ENCODE data around the gene STING1. TPM values are rescaled to one million over a fixed set of nuclear protein-coding genes. Genes with fewer than 3 reads are reported as not detected.
"Not testable (repeated sequence)": the region's sequence is repeated elsewhere in the genome, so short reads cannot be mapped to it uniquely, and the experiment has no call there.

Gene STING1
- polyA plus RNA-seq, 1 experiment = 194 TPM

GRCh38 chr5:139514486-139514856, 31.9 kb upstream of the STING1 start:
- CTCF ChIA-PET = interaction anchor here (0.8 to 7.9 kb wide), 17 partner anchors 9 to 111 kb away, joined by 3 to 232 read pairs (median 10); partner anchors contain the start of genes DNAJC18, SPATA24 and STING1

DNA sequence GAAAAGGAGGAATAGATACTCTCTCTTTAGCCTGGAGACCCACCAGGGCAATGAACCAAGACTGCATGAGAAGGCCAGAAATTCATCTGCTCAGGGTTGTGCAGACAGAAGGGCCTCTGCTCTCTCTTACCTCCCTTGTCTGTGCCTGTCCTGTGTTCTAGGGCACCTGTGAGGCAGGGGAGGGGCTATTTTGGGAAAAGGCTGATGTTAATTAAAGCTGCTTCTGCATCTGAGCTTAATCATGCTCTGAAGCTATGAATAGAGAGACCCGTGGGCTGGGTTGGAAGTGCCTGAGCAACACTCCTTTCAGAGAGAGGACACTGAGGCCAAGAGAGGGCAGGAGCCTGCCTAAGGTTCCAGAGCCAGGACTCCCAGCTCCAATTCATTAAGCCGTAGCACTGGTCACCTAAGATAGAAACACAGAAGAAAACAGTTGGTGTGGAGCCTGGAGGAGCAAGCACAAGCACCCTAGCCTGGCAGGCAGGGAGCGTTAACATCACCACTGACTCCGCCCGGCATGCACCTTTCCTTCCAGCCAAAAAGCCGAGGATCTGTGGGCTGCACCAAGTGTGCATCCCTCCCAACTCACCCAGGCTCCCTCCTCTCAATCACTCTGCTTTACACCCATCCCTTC, 31.4 kb upstream of the STING1 start:
- DNase-seq (ENCODE audit: low read depth) = no peak

More at GRCh38 chr5:139514486-139514856, 31.9 kb upstream of the STING1 start:
- Histone ChIP-seq H3K36me3 (ENCODE audit: control insufficient read depth, insufficient read depth, low read length) (no peaks in the 10 kb centered on the region), H3K4me3 (ENCODE audit: low read depth, low read length) (no peak overlapping the region), H3K27me3 (ENCODE audit: control insufficient read depth, insufficient read depth, low read length) (no peaks in the 10 kb centered on the region)
- no peak for DNase-seq (ENCODE audit: low read depth)
- POLR2A ChIA-PET = no interaction called here
- TF ChIP-seq, protein P1, sequence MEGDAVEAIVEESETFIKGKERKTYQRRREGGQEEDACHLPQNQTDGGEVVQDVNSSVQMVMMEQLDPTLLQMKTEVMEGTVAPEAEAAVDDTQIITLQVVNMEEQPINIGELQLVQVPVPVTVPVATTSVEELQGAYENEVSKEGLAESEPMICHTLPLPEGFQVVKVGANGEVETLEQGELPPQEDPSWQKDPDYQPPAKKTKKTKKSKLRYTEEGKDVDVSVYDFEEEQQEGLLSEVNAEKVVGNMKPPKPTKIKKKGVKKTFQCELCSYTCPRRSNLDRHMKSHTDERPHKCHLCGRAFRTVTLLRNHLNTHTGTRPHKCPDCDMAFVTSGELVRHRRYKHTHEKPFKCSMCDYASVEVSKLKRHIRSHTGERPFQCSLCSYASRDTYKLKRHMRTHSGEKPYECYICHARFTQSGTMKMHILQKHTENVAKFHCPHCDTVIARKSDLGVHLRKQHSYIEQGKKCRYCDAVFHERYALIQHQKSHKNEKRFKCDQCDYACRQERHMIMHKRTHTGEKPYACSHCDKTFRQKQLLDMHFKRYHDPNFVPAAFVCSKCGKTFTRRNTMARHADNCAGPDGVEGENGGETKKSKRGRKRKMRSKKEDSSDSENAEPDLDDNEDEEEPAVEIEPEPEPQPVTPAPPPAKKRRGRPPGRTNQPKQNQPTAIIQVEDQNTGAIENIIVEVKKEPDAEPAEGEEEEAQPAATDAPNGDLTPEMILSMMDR (IDR thresholded peaks at IDR 0.05; ENCODE audit: insufficient read depth, low read depth, low read length) = no peak

GRCh38 chr5:139513434-139513833, 30.9 kb upstream of the STING1 start:
- H3K36me3 ChIP-seq (ENCODE audit: control insufficient read depth, insufficient read depth, low read length); DNase-seq (ENCODE audit: low read depth); H3K4me3 ChIP-seq (ENCODE audit: low read depth, low read length); H3K27me3 ChIP-seq (ENCODE audit: control insufficient read depth, insufficient read depth, low read length); POLR2A ChIA-PET: not testable (repeated sequence)
- TF ChIP-seq, protein P1 (IDR thresholded peaks at IDR 0.05; ENCODE audit: insufficient read depth, low read depth, low read length) = peak; percentile 71
- CTCF ChIA-PET = interaction anchor here (0.6 to 7.9 kb wide), 26 partner anchors 10 to 927 kb away, joined by 3 to 232 read pairs (median 4); partner anchors contain the start of genes DNAJC18, SPATA24 and STING1

More for the DNA sequence above, 31.4 kb upstream of the STING1 start:
- ChIA-PET POLR2A (no interaction called here), CTCF (interaction anchor here (0.6 to 7.9 kb wide), 23 partner anchors 10 to 251 kb away, joined by 3 to 232 read pairs (median 5); partner anchors contain the start of genes DNAJC18, SPATA24 and STING1)
- H3K36me3 ChIP-seq (ENCODE audit: control insufficient read depth, insufficient read depth, low read length) = no peaks in the 10 kb centered on the region
- no peaks in the 10 kb centered on the region for H3K27me3 ChIP-seq (ENCODE audit: control insufficient read depth, insufficient read depth, low read length)
- no peak overlapping the region for H3K4me3 ChIP-seq (ENCODE audit: low read depth, low read length)
- TF ChIP-seq, protein P1 (IDR thresholded peaks at IDR 0.05; ENCODE audit: insufficient read depth, low read depth, low read length) = no peak

DNA sequence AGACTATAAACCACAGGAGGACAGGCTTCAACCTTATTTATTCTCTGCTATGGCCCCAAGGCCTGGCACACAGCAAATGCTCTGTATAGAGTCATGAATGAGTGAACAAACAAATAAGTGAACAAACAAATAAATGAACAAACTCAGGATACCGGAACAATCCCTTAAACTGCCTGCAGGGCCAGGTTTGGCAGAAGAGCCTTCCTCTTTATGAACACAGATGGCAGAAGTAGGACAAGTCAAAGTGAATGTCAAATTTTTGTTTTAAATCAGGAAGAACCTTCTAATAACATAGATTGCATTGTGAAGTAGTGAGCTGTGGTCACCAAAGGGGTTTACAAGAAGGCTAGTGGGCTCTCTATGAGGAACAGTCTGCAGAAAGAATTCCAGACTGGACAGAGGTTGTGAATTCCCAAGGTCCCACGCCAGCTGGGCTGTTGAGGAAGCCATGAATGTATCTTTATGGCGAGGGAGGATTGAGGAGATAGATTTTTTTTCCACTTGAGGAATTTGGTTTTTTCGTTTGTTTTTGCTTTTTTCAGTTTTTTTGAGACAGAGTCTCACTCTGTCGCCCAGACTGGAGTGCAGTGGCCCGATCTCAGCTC, 30.3 kb upstream of the STING1 start:
- ChIA-PET CTCF (interaction anchor here (0.6 to 7.9 kb wide), 22 partner anchors 9 to 926 kb away, joined by 3 to 232 read pairs (median 6); partner anchors contain the start of genes DNAJC18, SPATA24 and STING1), POLR2A (no interaction called here)
- no peak for DNase-seq (ENCODE audit: low read depth)
- Histone ChIP-seq H3K36me3 (ENCODE audit: control insufficient read depth, insufficient read depth, low read length) (no peaks in the 10 kb centered on the region), H3K27me3 (ENCODE audit: control insufficient read depth, insufficient read depth, low read length) (no peaks in the 10 kb centered on the region), H3K4me3 (ENCODE audit: low read depth, low read length) (no peak overlapping the region)
- TF ChIP-seq, protein P1 (IDR thresholded peaks at IDR 0.05; ENCODE audit: insufficient read depth, low read depth, low read length) = no peak

GRCh38 chr5:139504722-139505121, 22.2 kb upstream of the STING1 start:
- DNase-seq (ENCODE audit: low read depth); POLR2A ChIA-PET; H3K36me3 ChIP-seq (ENCODE audit: control insufficient read depth, insufficient read depth, low read length); H3K4me3 ChIP-seq (ENCODE audit: low read depth, low read length); H3K27me3 ChIP-seq (ENCODE audit: control insufficient read depth, insufficient read depth, low read length): not testable (repeated sequence)
- CTCF ChIA-PET = interaction anchor here (5.0 kb wide), 1 partner anchor 8 kb away, joined by 21 read pairs; no protein-coding TSS in a partner anchor

- POLR2A ChIA-PET; H3K27me3 ChIP-seq (ENCODE audit: control insufficient read depth, insufficient read depth, low read length); DNase-seq (ENCODE audit: low read depth); H3K36me3 ChIP-seq (ENCODE audit: control insufficient read depth, insufficient read depth, low read length); H3K4me3 ChIP-seq (ENCODE audit: low read depth, low read length): not testable (repeated sequence)
- CTCF ChIA-PET = interaction anchor here (0.7 to 5.0 kb wide), 2 partner anchors 9 to 19 kb away, joined by 3 to 21 read pairs; no protein-coding TSS in a partner anchor
Observed at GRCh38 chr5:139503879-139504278, 21.3 kb upstream of the STING1 start.

DNA sequence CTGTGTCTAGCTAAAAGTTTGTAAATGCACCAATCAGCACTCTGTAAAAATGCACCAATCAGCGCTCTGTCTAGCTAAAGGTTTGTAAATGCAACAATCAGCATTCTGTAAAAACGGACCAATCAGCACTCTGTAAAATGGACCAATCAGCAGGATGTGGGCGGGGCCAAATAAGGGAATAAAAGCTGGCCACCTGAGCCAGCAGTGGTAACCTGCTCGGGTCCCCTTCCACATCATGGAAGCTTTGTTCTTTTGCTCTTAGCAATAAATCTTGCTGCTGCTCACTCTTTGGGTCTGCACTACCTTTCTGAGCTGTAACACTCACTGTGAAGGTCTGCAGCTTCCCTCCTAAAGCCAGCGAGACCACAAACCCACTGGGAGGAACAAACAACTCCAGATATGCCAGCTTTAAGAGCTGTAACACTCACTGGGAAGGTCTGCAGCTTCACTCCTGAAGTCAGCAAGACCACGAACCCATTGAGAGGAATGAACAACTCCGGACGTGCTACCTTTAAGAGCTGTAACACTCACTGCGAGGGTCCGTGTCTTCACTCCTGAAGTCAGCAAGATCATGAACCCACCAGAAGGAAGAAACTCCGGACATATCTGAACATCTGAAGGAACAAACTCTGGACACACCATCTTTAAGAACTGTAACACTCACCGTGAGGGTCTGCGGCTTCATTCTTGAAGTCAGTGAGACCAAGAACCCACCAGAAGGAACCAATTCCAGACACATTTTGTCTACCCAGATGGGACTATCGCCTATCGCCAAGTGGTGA, 20.7 kb upstream of the STING1 start:
- H3K27me3 ChIP-seq (ENCODE audit: control insufficient read depth, insufficient read depth, low read length); H3K4me3 ChIP-seq (ENCODE audit: low read depth, low read length); DNase-seq (ENCODE audit: low read depth); POLR2A ChIA-PET; H3K36me3 ChIP-seq (ENCODE audit: control insufficient read depth, insufficient read depth, low read length): not testable (repeated sequence)
- CTCF ChIA-PET = interaction anchor here (0.6 to 5.0 kb wide), 4 partner anchors 10 to 658 kb away, joined by 3 to 21 read pairs (median 4); no protein-coding TSS in a partner anchor
